ENCODE results near the gene DAGLA.

DAGLA gene

GRCh38 chr11:61693922-61694601, 13.9 kb downstream of the DAGLA start:
- DNase-seq = peak; percentile 14

DNA sequence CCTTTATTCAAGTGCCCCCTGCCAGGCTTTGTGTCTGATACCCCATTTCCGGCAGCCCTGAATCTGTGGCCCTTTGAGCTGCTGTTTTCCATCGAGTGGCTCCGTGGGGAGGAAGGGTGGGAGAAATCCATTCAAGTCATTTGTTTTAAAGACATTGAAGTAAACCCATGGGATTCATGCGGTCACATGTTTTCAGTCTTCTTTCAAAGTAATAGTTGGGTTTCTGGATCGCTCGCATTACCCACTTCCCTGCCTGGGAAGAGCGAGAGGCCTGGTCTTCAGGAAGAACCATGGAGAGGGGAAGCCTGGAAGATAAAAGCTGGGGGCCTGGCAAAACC, 14.4 kb downstream of the DAGLA start:
- no peak for DNase-seq

- peak; percentile 20 for DNase-seq
These were observed 14.9 kb downstream of the DAGLA start for GRCh38 chr11:61694946-61695706.

DNA sequence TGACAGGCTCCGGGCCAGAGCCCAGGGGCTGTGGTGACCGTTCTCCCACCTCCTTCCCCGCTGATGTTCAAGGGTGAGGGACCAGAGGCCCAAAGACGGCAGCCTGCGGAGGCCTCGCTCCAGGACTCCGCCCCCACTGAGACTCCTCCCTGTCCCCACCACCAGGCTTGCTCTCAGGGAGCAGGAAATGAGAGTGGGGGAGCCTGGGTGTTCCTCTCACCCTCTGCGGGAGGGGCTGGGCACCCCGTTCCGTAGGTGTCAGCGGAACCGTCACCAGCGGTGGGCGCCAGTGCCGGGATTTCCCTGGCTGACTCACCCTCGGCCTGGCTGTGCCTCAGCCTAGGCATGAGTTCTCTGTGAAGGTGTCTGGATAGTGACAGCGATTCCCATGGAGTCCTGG, 15.7 kb downstream of the DAGLA start:
- peak; percentile 21 for DNase-seq

GRCh38 chr11:61696602-61697001, 16.4 kb downstream of the DAGLA start:
- no peak for DNase-seq

DNA sequence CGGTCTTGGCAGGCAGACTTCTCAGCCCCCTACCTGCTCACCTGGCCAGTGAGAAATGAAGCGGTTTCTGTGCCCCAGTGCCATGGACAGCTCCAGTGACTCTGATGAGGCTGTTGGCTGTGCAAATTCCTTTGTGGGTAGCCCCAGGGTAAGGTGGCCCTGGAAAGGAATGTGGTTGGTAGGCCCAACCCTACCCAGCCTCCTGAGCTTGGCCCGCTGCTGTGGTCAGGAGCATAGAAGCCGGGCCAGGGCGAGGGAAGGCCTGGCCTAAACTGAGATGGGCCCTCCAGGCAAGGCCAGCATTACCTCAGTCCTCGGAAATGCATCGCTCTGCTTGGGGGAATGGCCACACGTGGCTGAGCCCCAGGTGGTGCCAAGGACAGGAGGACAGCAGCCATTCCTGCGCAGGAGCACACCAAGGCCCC, 16.9 kb downstream of the DAGLA start:
- DNase-seq = no peak

- peak; percentile 41 for DNase-seq
These were observed 17.6 kb downstream of the DAGLA start for GRCh38 chr11:61697764-61698163.

DNA sequence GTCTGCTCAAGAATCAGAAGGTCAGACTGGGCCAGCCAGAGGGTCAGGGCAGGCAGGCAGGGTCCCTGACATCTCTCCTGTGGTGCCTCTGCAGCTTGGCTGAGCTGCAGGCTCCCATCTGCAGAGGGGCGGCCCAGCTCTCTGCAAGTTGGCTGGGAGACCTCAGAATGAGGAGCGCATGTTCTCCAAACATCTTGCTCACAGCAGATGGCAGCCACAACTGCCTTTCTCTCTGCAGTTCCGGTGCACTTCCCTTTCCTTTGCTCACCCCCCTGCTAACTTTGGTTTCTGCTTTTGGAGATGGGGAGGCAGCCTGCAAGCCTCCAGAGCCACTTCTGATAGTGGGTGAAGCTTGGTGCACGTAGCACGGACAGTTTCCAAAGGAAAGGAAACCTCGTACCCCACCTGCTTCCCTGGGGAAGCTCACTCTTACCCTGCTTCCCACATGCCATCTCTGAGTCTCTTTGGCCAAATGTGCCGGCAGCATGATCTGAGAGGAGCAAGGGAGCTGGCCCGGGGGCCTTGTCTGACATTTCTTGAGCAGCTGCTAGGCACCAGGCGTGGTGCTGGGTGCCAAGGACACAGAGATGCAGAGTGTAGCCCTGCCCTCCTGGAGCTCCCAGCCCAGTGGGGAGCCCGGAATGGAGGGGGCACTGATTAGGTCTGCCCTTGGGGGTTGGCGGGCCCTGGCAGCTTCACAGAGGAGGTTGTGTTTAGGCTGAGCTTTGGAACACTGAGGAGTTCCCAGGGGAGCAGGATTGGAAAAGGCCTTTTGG, 18.2 kb downstream of the DAGLA start:
- DNase-seq = peak; percentile 81

- DNase-seq = no peak
These were observed 19.6 kb downstream of the DAGLA start for GRCh38 chr11:61699737-61700160.

DNA sequence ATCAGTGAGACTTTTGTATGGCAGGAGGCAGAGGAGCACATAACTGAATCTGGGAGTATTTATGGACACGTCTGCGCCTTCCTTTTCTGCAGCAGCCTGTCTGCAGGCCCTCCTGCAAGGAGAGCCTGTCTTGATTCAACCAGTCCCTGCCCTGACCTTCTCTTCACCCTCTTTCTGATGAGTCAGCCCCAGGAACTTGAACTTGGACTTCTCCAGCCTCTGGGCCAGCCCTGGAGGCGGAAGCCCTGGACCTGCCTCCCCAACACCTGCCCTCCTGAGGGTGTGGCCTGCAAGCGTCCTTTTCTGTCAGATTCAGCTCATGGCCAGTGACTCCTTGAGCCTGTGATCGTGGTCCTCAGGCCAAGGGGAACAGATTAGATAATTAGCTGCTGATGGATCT, 20.0 kb downstream of the DAGLA start:
- no peak for DNase-seq

DNA sequence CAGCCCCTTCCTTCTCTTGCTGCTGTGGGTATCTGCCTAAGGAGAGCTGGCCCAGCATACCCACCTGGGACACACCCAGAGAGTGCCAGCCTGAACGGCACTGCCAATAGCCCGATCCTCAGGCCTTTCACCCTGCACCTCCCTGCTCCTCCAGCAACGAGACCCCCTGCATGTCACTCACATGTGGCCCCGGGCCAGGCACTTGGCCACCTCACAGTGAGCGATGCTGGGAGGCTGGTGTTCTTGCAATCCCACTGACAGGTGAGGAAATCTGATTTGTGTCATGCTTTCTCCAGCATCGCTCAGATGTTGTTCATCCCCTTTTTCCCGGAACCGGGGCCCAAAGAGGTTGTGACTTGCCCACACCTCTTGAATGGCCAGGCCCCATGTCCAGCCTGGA, 20.5 kb downstream of the DAGLA start:
- DNase-seq = no peak

- peak; percentile 70 for DNase-seq
These were observed 21.2 kb downstream of the DAGLA start for GRCh38 chr11:61701242-61701886.

GRCh38 chr11:61702701-61703312, 22.6 kb downstream of the DAGLA start:
- DNase-seq = no peak

GRCh38 chr11:61704838-61705237, 24.6 kb downstream of the DAGLA start:
- DNase-seq = no peak

DNA sequence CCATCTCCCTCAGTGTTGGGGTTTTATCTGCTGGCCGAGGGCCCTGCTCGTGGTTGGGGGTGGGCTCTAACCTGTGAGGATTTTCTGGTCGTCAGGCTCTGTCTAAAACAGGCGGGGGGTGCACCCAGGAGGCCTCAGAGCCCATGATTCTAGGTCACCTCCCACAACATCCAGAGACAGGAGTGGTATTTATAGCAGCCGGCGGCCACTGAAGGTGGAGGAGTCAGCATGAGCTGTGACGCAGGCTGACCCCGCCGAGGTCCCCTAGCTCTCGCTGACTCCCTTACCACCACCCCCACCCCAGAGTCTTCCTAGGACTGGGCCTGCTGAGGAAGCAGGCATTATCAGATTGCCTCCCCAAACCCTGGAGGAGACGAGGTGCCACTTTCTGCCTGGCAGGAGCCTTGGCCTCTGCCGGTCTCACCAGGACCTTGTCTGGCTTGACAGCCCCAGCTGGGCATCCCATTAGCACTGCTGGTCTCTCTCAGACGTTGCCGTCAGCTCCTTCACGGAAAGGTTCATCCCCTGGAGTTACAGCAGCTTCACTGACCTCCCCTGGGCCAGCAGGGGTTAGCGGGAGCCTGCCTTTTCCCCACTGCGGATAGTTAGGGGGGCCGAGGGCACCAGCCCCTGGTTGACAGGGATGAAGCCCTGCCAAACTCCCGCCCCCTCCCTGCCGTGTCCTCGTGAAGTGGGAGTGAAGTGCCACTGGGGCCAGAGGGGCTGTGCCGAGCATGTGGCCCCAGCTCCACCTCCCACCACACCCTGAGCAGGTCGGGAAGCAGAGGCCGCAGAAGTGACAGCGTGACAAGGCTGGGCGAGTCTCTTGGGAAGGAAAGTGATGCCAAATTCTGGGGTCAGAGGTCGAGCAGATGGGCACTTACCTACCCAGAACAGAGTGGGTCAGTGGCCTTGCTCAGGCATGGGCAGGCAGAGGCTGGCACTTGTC, 26.5 kb downstream of the DAGLA start:
- DNase-seq = no peak

DNA sequence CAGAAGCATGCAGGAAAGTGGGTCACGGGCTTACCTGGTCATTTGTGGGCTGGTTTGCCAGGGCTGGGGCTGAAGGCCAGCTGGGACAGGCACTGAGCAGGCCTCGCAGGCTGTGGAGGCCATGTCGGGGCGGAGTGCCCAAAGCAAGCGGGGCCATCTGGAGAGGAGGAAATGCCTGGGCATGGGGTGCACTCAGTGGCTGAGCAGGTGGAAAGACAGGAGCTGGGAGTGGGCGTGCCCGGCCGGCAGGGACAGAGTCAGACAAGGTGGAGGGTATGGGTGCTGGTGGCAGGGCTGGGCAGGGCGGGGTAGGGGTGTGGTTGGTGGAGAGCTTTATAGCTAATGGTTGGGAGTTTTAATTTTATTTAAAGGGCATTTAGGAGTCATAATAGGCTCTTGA, 27.4 kb downstream of the DAGLA start:
- DNase-seq = peak; percentile 61

GRCh38 chr11:61709110-61709509, 28.9 kb downstream of the DAGLA start:
- no peak for DNase-seq

GRCh38 chr11:61709572-61709971, 29.4 kb downstream of the DAGLA start:
- DNase-seq = peak; percentile 21

- DNase-seq = no peak
These were observed 29.8 kb downstream of the DAGLA start for GRCh38 chr11:61710019-61710418.

DNA sequence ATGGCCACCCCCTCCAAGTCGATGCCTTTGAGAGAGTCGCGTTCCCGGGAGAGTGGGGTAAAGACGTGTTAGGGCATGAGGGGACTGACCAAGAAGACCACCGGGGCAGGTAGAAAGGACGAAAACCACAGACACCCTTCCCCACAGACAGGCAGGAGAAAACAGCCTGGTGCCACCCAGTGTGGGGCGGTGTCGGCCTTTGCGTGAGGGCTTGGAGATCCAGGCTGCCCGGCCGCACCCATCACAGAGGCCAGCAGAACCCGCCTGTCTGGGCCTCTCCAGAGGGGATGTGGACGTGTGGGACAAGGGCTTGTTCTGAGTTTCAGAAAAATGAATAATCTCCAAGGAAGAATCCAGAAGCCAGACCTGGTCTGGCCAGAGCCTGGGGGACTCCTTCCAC, 30.8 kb downstream of the DAGLA start:
- no peak for DNase-seq

DNA sequence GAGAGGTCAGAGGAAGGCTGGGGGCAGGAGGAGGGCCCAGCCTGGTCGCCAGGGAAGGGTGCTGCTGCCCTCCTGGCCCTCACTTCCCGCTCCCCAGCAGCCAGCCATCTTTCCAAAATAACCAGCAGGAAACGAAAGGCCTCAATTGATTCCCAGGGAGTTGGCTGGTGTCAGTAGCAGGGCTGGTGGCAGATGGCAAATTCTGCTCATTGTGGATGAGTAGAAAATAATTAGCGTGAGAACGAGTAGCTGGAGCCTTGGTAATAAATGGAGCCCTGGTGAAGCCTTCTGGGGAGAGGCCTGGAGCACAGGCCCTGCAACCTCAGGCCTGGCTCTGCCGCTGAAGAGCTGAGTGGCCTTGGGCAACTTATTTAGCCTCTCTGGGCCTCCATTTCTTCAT, 31.3 kb downstream of the DAGLA start:
- peak; percentile 93 for DNase-seq

- DNase-seq = peak; percentile 79
These were observed 32.1 kb downstream of the DAGLA start for GRCh38 chr11:61712314-61712713.
